Lower leg skin (tissue), 3 donors: ENCODE results near the gene MUC3A.

Source experiments
- CTCF ChIP-seq, 3 donors: fragments of 450-650 bp; IDR thresholded peaks; one replicate each; pipeline ENCODE4 v1.5.1; 2016; ENCODE audit warnings: antibody characterized with exemption in 3 of 3, mild to moderate bottlenecking in 3 of 3, moderate library complexity in 2 of 3
- POLR2A ChIP-seq, 2 donors: fragments of 450-650 bp; IDR thresholded peaks; one replicate each; pipeline ENCODE4 v1.6.1; 2016 to 2017; ENCODE audit warnings: antibody characterized with exemption in 2 of 2, mild to moderate bottlenecking in 1 of 2, moderate library complexity in 1 of 2

- TF ChIP-seq CTCF (IDR thresholded peaks at IDR 0.05) (no peak), POLR2A (IDR thresholded peaks at IDR 0.05) (no peak)
Measured at GRCh38 chr7:100964630-100965029, 15.3 kb downstream of the MUC3A start.
